HEK293 (cell line): ENCODE measurements around the gene FGL2.

ENCODE experiments used
- CTCF ChIA-PET: fragments of 350-600 bp; formaldehyde crosslinking; extraction: SDS; loops from one replicate; lab custom pipeline; 2021; ENCODE audit warnings: antibody characterized with exemption; lab: Yijun Ruan, JAX
- POLR2A ChIA-PET: fragments of 300-600 bp; formaldehyde crosslinking; extraction: SDS; loops from one replicate; lab custom pipeline; 2020; ENCODE audit warnings: antibody characterized with exemption, inconsistent platforms; lab: Yijun Ruan, JAX
- H3K27ac ChIP-seq: fragments of 200-500 bp; sonication (Bioruptor generic); 2 replicates; pipeline ENCODE4 v1.5.1; 2014; ENCODE audit warnings: low read depth, low read length, control low read depth, inconsistent platforms; ENCODE audit errors: extremely low read depth
- H3K36me3 ChIP-seq, 2 experiments: fragments of 200-500 bp in 1 of 2; sonication (Bioruptor generic) in 1 of 2; 1 replicate in 1 of 2; 2 replicates in 1 of 2; pipeline ENCODE4 v1.5.1; 2014 to 2017; ENCODE audit warnings: inconsistent platforms in 2 of 2, low read length in 2 of 2; ENCODE audit not compliant: control insufficient read depth in 2 of 2, insufficient read depth in 1 of 2
- H3K4me1 ChIP-seq: fragments of 200-500 bp; sonication (Bioruptor generic); 2 replicates; pipeline ENCODE4 v1.5.1; 2014; ENCODE audit warnings: mild to moderate bottlenecking, low read length, inconsistent platforms; ENCODE audit not compliant: control insufficient read depth, insufficient read depth
- H3K4me3 ChIP-seq: 2 replicates; pipeline ENCODE4 v1.5.1; 2011; ENCODE audit warnings: low read depth, mild to moderate bottlenecking, control low read depth, low read length, moderate library complexity
- H3K9me3 ChIP-seq: fragments of 200-500 bp; sonication (Bioruptor generic); 2 replicates; pipeline ENCODE4 v1.5.1; 2014; ENCODE audit warnings: low read depth, low read length, inconsistent platforms; ENCODE audit not compliant: control insufficient read depth, insufficient read depth
- AEBP2 ChIP-seq: fragments of 450-650 bp; formaldehyde crosslinking; IDR thresholded peaks from 2 replicates; pipeline ENCODE4 v1.5.1; 2016; ENCODE audit warnings: missing biosample characterization, missing genetic modification characterization, borderline replicate concordance
- GLI4 ChIP-seq: fragments of 450-650 bp; formaldehyde crosslinking; IDR thresholded peaks from 2 replicates; pipeline ENCODE4 v1.5.1; 2016; ENCODE audit warnings: missing biosample characterization, missing genetic modification characterization
- HOXC10 ChIP-seq: sonication (generic); formaldehyde crosslinking; IDR thresholded peaks from 2 replicates; pipeline ENCODE4 v1.8.1; 2023; ENCODE audit warnings: mild to moderate bottlenecking, missing genetic modification reagents
- KLF7 ChIP-seq: fragments of 450-650 bp; formaldehyde crosslinking; IDR thresholded peaks from 2 replicates; pipeline ENCODE4 v1.5.1; 2016; ENCODE audit warnings: missing biosample characterization, missing genetic modification characterization, borderline replicate concordance
- PRDM1 ChIP-seq: fragments of 450-650 bp; formaldehyde crosslinking; IDR thresholded peaks from 2 replicates; pipeline ENCODE4; 2016; ENCODE audit warnings: missing biosample characterization, missing genetic modification characterization
- PRDM10 ChIP-seq: fragments of 450-650 bp; formaldehyde crosslinking; IDR thresholded peaks from 2 replicates; pipeline ENCODE4 v1.5.1; 2016; ENCODE audit warnings: missing biosample characterization, missing genetic modification characterization
- PRDM6 ChIP-seq: fragments of 450-650 bp; formaldehyde crosslinking; IDR thresholded peaks from 2 replicates; pipeline ENCODE4 v1.5.1; 2017; ENCODE audit warnings: missing biosample characterization, missing genetic modification characterization
- REPIN1 ChIP-seq: fragments of 450-650 bp; formaldehyde crosslinking; IDR thresholded peaks from 2 replicates; pipeline ENCODE4 v1.5.1; 2017; ENCODE audit warnings: missing biosample characterization, missing genetic modification characterization, low read depth
- SCRT1 ChIP-seq: fragments of 450-650 bp; formaldehyde crosslinking; IDR thresholded peaks from 2 replicates; pipeline ENCODE4 v1.5.1; 2016; ENCODE audit warnings: missing biosample characterization, missing genetic modification characterization, borderline replicate concordance
- SCRT2 ChIP-seq: fragments of 450-650 bp; formaldehyde crosslinking; IDR thresholded peaks from 2 replicates; pipeline ENCODE4 v1.5.1; 2016; ENCODE audit warnings: missing biosample characterization, missing genetic modification characterization
- SP2 ChIP-seq: fragments of 450-650 bp; formaldehyde crosslinking; IDR thresholded peaks from 2 replicates; pipeline ENCODE4 v1.5.1; 2016; ENCODE audit warnings: missing biosample characterization, missing genetic modification characterization
- WT1 ChIP-seq: fragments of 450-650 bp; formaldehyde crosslinking; IDR thresholded peaks from 2 replicates; pipeline ENCODE4 v1.5.1; 2016; ENCODE audit warnings: missing biosample characterization, missing genetic modification characterization
- ZNF114 ChIP-seq: fragments of 450-650 bp; formaldehyde crosslinking; IDR thresholded peaks from 2 replicates; pipeline ENCODE4 v1.5.0; 2017; ENCODE audit warnings: missing biosample characterization, missing genetic modification characterization
- ZNF138 ChIP-seq: fragments of 450-650 bp; formaldehyde crosslinking; IDR thresholded peaks from 2 replicates; pipeline ENCODE4 v1.5.1; 2016; ENCODE audit warnings: missing biosample characterization, missing genetic modification characterization, borderline replicate concordance
- ZNF221 ChIP-seq: fragments of 450-650 bp; formaldehyde crosslinking; IDR thresholded peaks from 2 replicates; pipeline ENCODE4 v1.5.1; 2017; ENCODE audit warnings: missing biosample characterization, missing genetic modification characterization, borderline replicate concordance
- ZNF274 ChIP-seq, 2 experiments: fragments of 200-500 bp in 1 of 2; fragments of 450-650 bp in 1 of 2; sonication (Bioruptor generic) in 1 of 2; formaldehyde crosslinking in 1 of 2; IDR thresholded peaks; 2 replicates each; pipeline versions ENCODE4 v1.5.1 to v1.6.1; 2014 to 2016; ENCODE audit warnings: borderline replicate concordance in 1 of 2, inconsistent platforms in 1 of 2, low read length in 1 of 2, missing biosample characterization in 1 of 2, missing genetic modification characterization in 1 of 2
- ZNF354C ChIP-seq: fragments of 450-650 bp; formaldehyde crosslinking; IDR thresholded peaks from 2 replicates; pipeline ENCODE4 v1.5.1; 2016; ENCODE audit warnings: missing biosample characterization, missing genetic modification characterization, low read depth, borderline replicate concordance
- ZNF426 ChIP-seq: fragments of 450-650 bp; formaldehyde crosslinking; IDR thresholded peaks from 2 replicates; pipeline ENCODE4 v1.5.1; 2017; ENCODE audit warnings: missing biosample characterization, missing genetic modification characterization, mild to moderate bottlenecking, inconsistent platforms, moderate library complexity
- ZNF473 ChIP-seq: fragments of 450-650 bp; formaldehyde crosslinking; IDR thresholded peaks from 2 replicates; pipeline ENCODE4 v1.5.1; 2017; ENCODE audit warnings: missing biosample characterization, missing genetic modification characterization
- ZNF529 ChIP-seq: fragments of 450-650 bp; formaldehyde crosslinking; IDR thresholded peaks from 2 replicates; pipeline ENCODE4 v1.5.1; 2017; ENCODE audit warnings: missing genetic modification characterization, missing biosample characterization; ENCODE audit not compliant: insufficient replicate concordance
- ZNF561 ChIP-seq: fragments of 450-650 bp; IDR thresholded peaks from 2 replicates; pipeline ENCODE4 v1.5.1; 2018; ENCODE audit warnings: missing biosample characterization, missing genetic modification characterization, borderline replicate concordance
- ZNF571 ChIP-seq: fragments of 450-650 bp; formaldehyde crosslinking; IDR thresholded peaks from 2 replicates; pipeline ENCODE4 v1.5.0; 2017; ENCODE audit warnings: missing biosample characterization, missing genetic modification characterization
- ZNF596 ChIP-seq: fragments of 450-650 bp; IDR thresholded peaks from 2 replicates; pipeline ENCODE4 v1.5.0; 2018; ENCODE audit warnings: missing biosample characterization, mild to moderate bottlenecking, missing genetic modification characterization, moderate library complexity
- ZNF610 ChIP-seq: fragments of 450-650 bp; formaldehyde crosslinking; IDR thresholded peaks from 2 replicates; pipeline ENCODE4 v1.5.1; 2016; ENCODE audit warnings: missing biosample characterization, missing genetic modification characterization, borderline replicate concordance
- ZNF629 ChIP-seq: fragments of 450-650 bp; formaldehyde crosslinking; IDR thresholded peaks from 2 replicates; pipeline ENCODE4 v1.5.1; 2017; ENCODE audit warnings: missing biosample characterization, missing genetic modification characterization
- ZNF707 ChIP-seq: fragments of 450-650 bp; formaldehyde crosslinking; IDR thresholded peaks from 2 replicates; pipeline ENCODE4 v1.5.1; 2016; ENCODE audit warnings: missing biosample characterization, missing genetic modification characterization
- ZNF777 ChIP-seq: fragments of 450-650 bp; formaldehyde crosslinking; IDR thresholded peaks from 2 replicates; pipeline ENCODE4 v1.5.1; 2017; ENCODE audit warnings: missing biosample characterization, missing genetic modification characterization, borderline replicate concordance
- ZSCAN30 ChIP-seq: fragments of 450-650 bp; IDR thresholded peaks from 2 replicates; pipeline ENCODE4 v1.5.1; 2018; ENCODE audit warnings: missing biosample characterization, mild to moderate bottlenecking, missing genetic modification characterization, moderate library complexity

The FGL2 gene

GRCh38 chr7:77245015-77245755 is 45.6 kb upstream of the FGL2 start:
- ChIA-PET CTCF (interaction anchor here (0.5 to 1.0 kb wide), 4 partner anchors 12 to 595 kb away, joined by 3 to 4 read pairs (median 4); no protein-coding TSS in a partner anchor), POLR2A (no interaction called here)
- Histone ChIP-seq H3K4me3 (no peak overlapping the region), H3K9me3 (no peaks in the 10 kb centered on the region), H3K27ac (no peak overlapping the region), H3K4me1 (no peaks in the 10 kb centered on the region), H3K36me3 (no peaks in the 10 kb centered on the region)
- TF ChIP-seq ZNF571 (tag by site-specific recombination), result no peak
- no peak for TF ChIP-seq ZNF221 (tag by site-specific recombination)
- no peak for TF ChIP-seq REPIN1 (tag by site-specific recombination)
- TF ChIP-seq ZSCAN30 (tag by site-specific recombination), result no peak
- no peak for TF ChIP-seq ZNF610
- TF ChIP-seq PRDM6 (tag by site-specific recombination), result no peak
- no peak for TF ChIP-seq WT1
- no peak for TF ChIP-seq ZNF629 (tag by site-specific recombination)
- no peak for TF ChIP-seq SCRT1 (tag by site-specific recombination)
- no peak for TF ChIP-seq ZNF114
- TF ChIP-seq ZNF354C (tag by site-specific recombination), result no peak
- no peak for TF ChIP-seq ZNF561 (tag by site-specific recombination)
- TF ChIP-seq ZNF426, result no peak
- no peak for TF ChIP-seq KLF7 (tag by site-specific recombination)
- no peak for TF ChIP-seq ZNF707 (tag by site-specific recombination)
- no peak for TF ChIP-seq ZNF777 (tag by site-specific recombination)
- no peak for TF ChIP-seq AEBP2 (tag by site-specific recombination)
- TF ChIP-seq ZNF138, result no peak
- TF ChIP-seq SP2, result no peak

- ChIA-PET POLR2A (no interaction called here), CTCF (interaction anchor here (0.5 to 1.0 kb wide), 3 partner anchors 11 to 410 kb away, joined by 3 to 4 read pairs (median 4); no protein-coding TSS in a partner anchor)
- H3K27ac ChIP-seq, result no peak overlapping the region
- no peaks in the 10 kb centered on the region for H3K36me3 ChIP-seq
- H3K9me3 ChIP-seq, result no peaks in the 10 kb centered on the region
- H3K4me1 ChIP-seq, result no peaks in the 10 kb centered on the region
- no peak overlapping the region for H3K4me3 ChIP-seq
- TF ChIP-seq ZNF596 (tag by site-specific recombination), result no peak
- TF ChIP-seq HOXC10, result no peak
- TF ChIP-seq GLI4 (tag by site-specific recombination), result no peak
- TF ChIP-seq PRDM10 (tag by site-specific recombination), result no peak
- TF ChIP-seq SCRT2 (tag by site-specific recombination), result no peak
- no peak for TF ChIP-seq PRDM1
- TF ChIP-seq ZNF529 (tag by site-specific recombination), result no peak
- TF ChIP-seq ZNF274 (IDR thresholded peaks at IDR 0.05; ENCODE audit: low read length), result no peak
- no peak for TF ChIP-seq ZNF274 (tag by site-specific recombination; IDR thresholded peaks at IDR 0.05; ENCODE audit: borderline replicate concordance)
- TF ChIP-seq ZNF473 (tag by site-specific recombination), result no peak
Measured at GRCh38 chr7:77244222-77244934, 44.8 kb upstream of the FGL2 start.
